ENCODE measurements around the gene NUMB. TPM values are rescaled to one million over a fixed set of nuclear protein-coding genes. Genes with fewer than 3 reads are reported as not detected.

Gene NUMB
- total RNA-seq, 1 donor from 2014 or later = 60.7 TPM

- no peak for TF ChIP-seq CTCF (IDR thresholded peaks at IDR 0.05)
- no peak overlapping the region for H3K27ac Mint-ChIP-seq (ENCODE audit: unreplicated experiment)
- H3K36me3 Mint-ChIP-seq (ENCODE audit: low read depth) = peaks cover 12% of the 10 kb centered on the region
- DNase-seq (ENCODE audit: low spot score) = no peak
- peaks cover 2% of the 10 kb centered on the region for H3K4me1 Mint-ChIP-seq (ENCODE audit: low read depth)
- no peaks in the 10 kb centered on the region for H3K27me3 Mint-ChIP-seq (ENCODE audit: low read depth)
- no peak overlapping the region for H3K4me3 Mint-ChIP-seq (ENCODE audit: unreplicated experiment)
- H3K9me3 Mint-ChIP-seq (ENCODE audit: low read depth) = peaks cover 11% of the 10 kb centered on the region
Observed at GRCh38 chr14:73381380-73382013, 76.8 kb downstream of the NUMB start.

- no peak overlapping the region for H3K4me3 Mint-ChIP-seq (ENCODE audit: unreplicated experiment)
- peaks cover 2% of the 10 kb centered on the region for H3K36me3 Mint-ChIP-seq (ENCODE audit: low read depth)
- no peak overlapping the region for H3K27ac Mint-ChIP-seq (ENCODE audit: unreplicated experiment)
- H3K9me3 Mint-ChIP-seq (ENCODE audit: low read depth) = no peaks in the 10 kb centered on the region
- H3K4me1 Mint-ChIP-seq (ENCODE audit: low read depth) = peaks cover 4% of the 10 kb centered on the region
- no peak for TF ChIP-seq CTCF (IDR thresholded peaks at IDR 0.05)
- DNase-seq (ENCODE audit: low spot score) = no peak
- no peaks in the 10 kb centered on the region for H3K27me3 Mint-ChIP-seq (ENCODE audit: low read depth)
Observed at GRCh38 chr14:73376585-73376984, 81.8 kb downstream of the NUMB start.

GRCh38 chr14:73375861-73376260, 82.5 kb downstream of the NUMB start:
- no peak for DNase-seq (ENCODE audit: low spot score)
- Mint-ChIP-seq H3K9me3 (ENCODE audit: low read depth) (no peaks in the 10 kb centered on the region), H3K4me3 (ENCODE audit: unreplicated experiment) (no peak overlapping the region), H3K27me3 (ENCODE audit: low read depth) (no peaks in the 10 kb centered on the region), H3K27ac (ENCODE audit: unreplicated experiment) (no peak overlapping the region), H3K4me1 (ENCODE audit: low read depth) (peaks cover 4% of the 10 kb centered on the region), H3K36me3 (ENCODE audit: low read depth) (peaks cover 2% of the 10 kb centered on the region)
- TF ChIP-seq CTCF (IDR thresholded peaks at IDR 0.05) = no peak

GRCh38 chr14:73374218-73374617, 84.1 kb downstream of the NUMB start:
- H3K36me3 Mint-ChIP-seq (ENCODE audit: low read depth) = no peaks in the 10 kb centered on the region
- no peak overlapping the region for H3K4me3 Mint-ChIP-seq (ENCODE audit: unreplicated experiment)

GRCh38 chr14:73372529-73372928, 85.8 kb downstream of the NUMB start:
- no peaks in the 10 kb centered on the region for H3K9me3 Mint-ChIP-seq (ENCODE audit: low read depth)
- no peak for TF ChIP-seq CTCF (IDR thresholded peaks at IDR 0.05)
- H3K4me1 Mint-ChIP-seq (ENCODE audit: low read depth) = peaks cover 4% of the 10 kb centered on the region
- H3K4me3 Mint-ChIP-seq (ENCODE audit: unreplicated experiment) = no peak overlapping the region
- H3K27me3 Mint-ChIP-seq (ENCODE audit: low read depth) = no peaks in the 10 kb centered on the region
- no peaks in the 10 kb centered on the region for H3K36me3 Mint-ChIP-seq (ENCODE audit: low read depth)
- H3K27ac Mint-ChIP-seq (ENCODE audit: unreplicated experiment) = no peak overlapping the region
- no peak for DNase-seq (ENCODE audit: low spot score)

More at GRCh38 chr14:73374218-73374617, 84.1 kb downstream of the NUMB start:
- DNase-seq (ENCODE audit: low spot score) = no peak
- Mint-ChIP-seq H3K4me1 (ENCODE audit: low read depth) (peaks cover 4% of the 10 kb centered on the region), H3K27ac (ENCODE audit: unreplicated experiment) (no peak overlapping the region), H3K27me3 (ENCODE audit: low read depth) (no peaks in the 10 kb centered on the region), H3K9me3 (ENCODE audit: low read depth) (no peaks in the 10 kb centered on the region)
- TF ChIP-seq CTCF (IDR thresholded peaks at IDR 0.05) = no peak

All from chondrocyte (in vitro differentiated cells).